D721Med (cell line): ENCODE results near the gene RPS21.

ENCODE experiments used
- DNase-seq: peaks from one replicate; pipeline ENCODE4 v3.0.0; 2011; ENCODE audit warnings: low spot score; ENCODE audit not compliant: insufficient read length
- FAIRE-seq: peaks from 2 replicates; lab custom pipeline; 2011; peaks lifted over from hg19 to GRCh38; lab: Jason Lieb, UNC
- CTCF ChIP-seq: IDR thresholded peaks from 2 replicates; pipeline ENCODE4 v1.5.1; 2012; ENCODE audit warnings: mild to moderate bottlenecking, control low read depth; ENCODE audit not compliant: insufficient read depth; ENCODE audit errors: missing control alignments

Gene RPS21

DNA sequence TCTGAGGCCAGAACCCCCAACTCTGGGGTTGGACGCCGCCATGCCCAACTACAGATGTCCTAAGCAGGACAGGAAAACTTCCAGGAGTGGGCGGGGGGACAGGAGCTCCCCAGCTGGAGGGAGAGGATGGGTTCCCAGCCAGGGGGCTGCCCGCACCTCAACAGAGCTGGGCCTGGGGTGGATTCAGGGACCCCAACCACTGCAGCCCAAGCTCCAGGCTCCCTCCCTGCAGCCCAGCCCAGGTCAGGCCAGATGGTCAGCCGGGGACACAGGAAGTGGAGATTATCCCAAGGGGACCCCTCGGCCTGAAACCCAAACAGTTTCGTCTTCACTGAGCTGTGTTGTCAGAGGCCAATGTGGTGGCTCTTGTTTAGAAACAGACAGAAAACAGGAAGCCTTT, 29.2 kb upstream of the RPS21 start:
- TF ChIP-seq CTCF: no peak
- DNase-seq: no peak
- no peak for FAIRE-seq

- TF ChIP-seq CTCF: no peak
- DNase-seq (no peak), FAIRE-seq (no peak)
Observed at GRCh38 chr20:62358171-62359042, 28.5 kb upstream of the RPS21 start.

- DNase-seq: no peak
- no peak for FAIRE-seq
Observed at GRCh38 chr20:62359043-62359490, 27.8 kb upstream of the RPS21 start.

GRCh38 chr20:62359491-62360121, 27.3 kb upstream of the RPS21 start:
- DNase-seq (no peak), FAIRE-seq (no peak)
- TF ChIP-seq CTCF: no peak

More at GRCh38 chr20:62359043-62359490, 27.8 kb upstream of the RPS21 start:
- TF ChIP-seq CTCF: no peak

DNA sequence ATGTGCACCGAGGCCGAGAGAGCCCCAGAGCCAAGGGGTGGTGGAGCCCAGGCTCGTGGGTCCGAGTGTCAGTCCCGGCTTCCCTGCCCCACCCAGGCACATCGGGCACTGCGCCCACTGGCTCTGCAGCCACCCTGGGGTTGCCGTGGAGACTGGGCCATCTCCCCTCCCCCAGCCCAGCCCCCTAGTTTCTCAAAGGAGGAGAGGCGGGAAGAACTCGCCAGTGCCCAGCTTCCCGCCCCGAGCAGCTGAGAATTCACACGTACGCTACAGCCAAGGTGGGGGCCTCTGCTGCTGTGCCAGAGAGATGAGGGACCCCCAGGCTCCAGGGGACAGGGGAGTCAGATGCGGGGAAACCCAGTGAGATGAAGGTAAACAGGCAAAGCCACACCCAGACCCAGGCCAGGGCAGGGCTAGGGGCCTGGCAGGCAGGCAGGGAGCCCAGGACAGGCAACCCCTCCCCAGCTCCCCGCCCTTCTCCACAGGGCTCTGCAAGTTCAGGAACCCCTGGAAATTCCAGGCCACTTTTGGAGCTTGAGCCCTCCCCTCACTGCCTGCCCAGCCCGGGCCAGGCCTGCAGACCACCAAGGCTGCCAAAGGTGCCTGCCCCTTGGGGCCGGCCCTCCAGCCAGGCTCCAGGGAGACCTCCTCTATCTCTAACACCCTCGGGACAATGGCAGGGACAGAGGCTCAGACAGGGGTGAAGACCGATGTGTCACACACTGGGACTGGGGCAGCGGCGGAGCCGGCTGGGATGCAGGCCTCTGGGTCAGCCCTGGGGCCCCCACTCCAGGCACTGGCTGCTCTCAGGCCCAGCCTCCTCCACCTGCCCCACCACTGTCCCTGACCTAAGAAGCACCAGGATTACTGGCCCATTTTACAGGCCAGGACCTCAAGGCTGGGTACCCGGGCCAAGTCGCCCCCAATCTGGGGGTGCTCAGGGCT, 25.8 kb upstream of the RPS21 start:
- DNase-seq: no peak
- FAIRE-seq: no peak
- TF ChIP-seq CTCF: no peak

- no peak for TF ChIP-seq CTCF
- no peak for FAIRE-seq
- no peak for DNase-seq
Observed at GRCh38 chr20:62361799-62362589, 24.9 kb upstream of the RPS21 start.
